A549 treated with Mapracorat at 1 μM for 4 hours (cell line): ENCODE results near the gene ACADM. TPM values are rescaled to one million over a fixed set of nuclear protein-coding genes. Genes with fewer than 3 reads are reported as not detected.

Experiments
- total RNA-seq: library from RNA; stranded (reverse); fragments of 200-300 nt; extraction: Qiagen RNA extraction; gene quantifications from 5 replicates; pipeline ENCODE4 v1.2.3, GENCODE V29; 2022

Gene ACADM
- 25.2 to 39.8 TPM (median 33.1 TPM) in 5 replicates for total RNA-seq

DNA sequence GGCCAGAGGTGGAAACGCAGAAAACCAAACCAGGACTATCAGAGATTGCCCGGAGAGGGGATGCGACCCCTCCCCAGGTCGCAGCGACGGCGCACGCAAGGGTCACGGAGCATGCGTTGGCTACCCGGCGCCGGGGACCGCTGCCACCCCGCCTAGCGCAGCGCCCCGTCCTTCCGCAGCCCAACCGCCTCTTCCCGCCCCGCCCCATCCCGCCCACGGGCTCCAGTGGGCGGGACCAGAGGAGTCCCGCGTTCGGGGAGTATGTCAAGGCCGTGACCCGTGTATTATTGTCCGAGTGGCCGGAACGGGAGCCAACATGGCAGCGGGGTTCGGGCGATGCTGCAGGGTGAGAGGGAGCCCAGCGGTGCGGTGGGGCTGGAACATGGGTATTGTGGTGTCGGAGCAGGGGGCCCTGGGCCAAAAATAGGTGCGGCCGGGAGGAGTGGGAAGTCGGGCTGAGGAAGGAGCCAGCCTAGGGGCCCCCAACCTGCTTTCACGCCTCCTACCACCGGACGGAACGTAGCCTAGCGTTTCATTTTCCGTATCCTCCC, at the start of gene ACADM:
Gene ACADM (plus strand): TSS at position 238 of the 551 bp plus-strand sequence. CDS start 79 bp downstream, at position 317.

DNA sequence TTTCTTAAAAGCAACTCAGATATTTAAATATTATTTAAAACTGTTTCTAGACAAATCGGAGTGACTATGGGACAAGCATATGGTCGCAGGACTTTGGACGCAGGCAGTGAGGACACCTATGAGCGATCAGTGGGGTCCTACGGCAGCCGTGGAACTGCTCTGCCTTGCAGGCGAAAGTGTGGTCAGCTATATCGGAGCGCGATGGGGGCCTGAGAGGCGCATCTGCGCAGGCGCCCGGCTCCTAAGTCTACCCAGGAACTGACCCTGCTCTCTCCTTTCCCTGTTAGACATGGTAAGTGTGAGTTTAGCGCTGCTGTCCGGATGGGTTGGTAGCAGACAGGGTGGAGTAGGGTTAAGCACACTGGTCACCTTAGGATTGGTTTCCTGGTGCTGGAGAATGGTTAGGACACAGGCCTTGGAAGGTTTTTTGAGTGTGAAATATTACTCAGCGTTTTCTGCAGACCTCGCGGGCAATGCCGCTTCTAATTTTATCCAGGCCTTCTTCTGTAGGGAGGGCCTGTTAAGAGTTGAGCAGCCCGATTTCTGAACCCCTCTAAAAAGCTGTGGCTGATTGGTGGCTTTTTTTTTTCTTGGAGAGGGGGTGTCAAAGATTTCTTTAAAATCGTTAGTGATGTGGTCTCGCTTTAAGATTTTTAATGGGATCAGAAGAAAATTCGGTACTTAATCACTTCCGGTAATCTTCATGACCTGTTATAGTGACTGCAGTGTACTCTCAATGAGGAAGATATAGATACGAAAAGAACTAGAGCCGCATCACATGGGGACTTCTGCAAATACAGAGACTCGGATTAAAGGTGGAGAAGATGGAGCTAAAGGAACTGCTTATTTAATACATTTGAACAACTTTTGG, 61.7 kb downstream of the ACADM start, which contains the start of gene RABGGTB:
Gene RABGGTB (plus strand): TSS at position 274 of the 871 bp plus-strand sequence. CDS start 16 bp downstream, at position 290.

DNA sequence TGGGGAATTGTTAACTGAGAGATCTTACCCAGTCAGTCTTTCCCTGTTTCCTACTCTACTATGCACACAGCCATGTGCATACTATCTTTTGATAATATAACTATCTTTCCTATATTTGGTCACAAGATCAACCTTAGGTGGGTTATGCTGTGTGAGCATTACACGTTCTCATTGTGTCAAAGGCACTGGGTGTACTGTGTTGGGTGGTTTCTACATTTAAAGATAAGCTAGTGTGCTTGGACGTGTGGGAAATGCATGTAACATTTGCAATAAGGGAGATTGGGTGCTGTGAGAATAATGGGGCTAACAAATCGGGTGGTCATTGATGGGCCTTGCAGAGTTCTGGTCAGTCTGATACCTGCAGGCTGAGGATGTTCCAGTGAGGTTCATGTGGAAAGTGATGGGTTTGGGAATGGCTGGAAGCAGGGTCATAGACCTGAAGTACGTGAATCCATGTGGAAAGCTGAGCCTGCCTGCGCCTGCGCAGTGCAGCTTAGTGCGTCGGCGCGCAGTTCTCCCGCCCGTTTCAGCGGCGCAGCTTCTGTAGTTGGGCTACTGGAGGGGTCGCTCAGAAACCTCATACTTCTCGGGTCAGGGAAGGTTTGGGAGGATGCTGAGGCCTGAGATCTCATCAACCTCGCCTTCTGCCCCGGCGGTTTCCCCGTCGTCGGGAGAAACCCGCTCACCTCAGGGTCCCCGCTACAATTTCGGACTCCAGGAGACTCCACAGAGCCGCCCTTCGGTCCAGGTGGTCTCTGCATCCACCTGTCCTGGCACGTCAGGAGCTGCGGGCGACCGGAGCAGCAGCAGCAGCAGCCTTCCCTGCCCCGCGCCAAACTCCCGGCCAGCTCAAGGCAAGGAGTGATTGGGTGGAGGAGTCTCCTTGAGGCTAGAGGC, 72.1 kb downstream of the ACADM start, which contains the start of gene MSH4:
Gene MSH4 (plus strand): TSS at position 507 of the 897 bp plus-strand sequence. CDS start 104 bp downstream, at position 611.

Other genes with a start within 250 kb of the ACADM start
- gene SLC44A5, start 113.6 kb upstream of the ACADM start, total RNA-seq = 0.04 to 0.06 TPM (median 0.06 TPM) in 4 of 5 replicates, not detected in the other
- gene RABGGTB, start 61.5 kb downstream of the ACADM start, total RNA-seq = 58.5 to 85.6 TPM (median 62.3 TPM) in 5 replicates
- not detected in 5 replicates for gene MSH4, start 72.2 kb downstream of the ACADM start, total RNA-seq
- gene ASB17, start 207.7 kb downstream of the ACADM start, total RNA-seq = not detected in 5 replicates